GM19328 (cell line): ENCODE results near the gene DGLUCY.
"Not testable (repeated sequence)": the region's sequence is repeated elsewhere in the genome, so short reads cannot be mapped to it uniquely, and the experiment has no call there.

Experiments
- ATAC-seq: cut with Tn5 transposase; IDR thresholded peaks from one replicate; pipeline ENCODE4 v1.9.1; 2021; ENCODE audit warnings: mild to moderate bottlenecking, moderate library complexity; ENCODE audit not compliant: unreplicated experiment

The DGLUCY gene

GRCh38 chr14:91232052-91232451 is 118.2 kb downstream of the DGLUCY start:
- ATAC-seq = no peak

GRCh38 chr14:91232603-91233002 is 118.7 kb downstream of the DGLUCY start:
- no peak for ATAC-seq

- no peak for ATAC-seq
Observed at GRCh38 chr14:91233936-91234790, 120.3 kb downstream of the DGLUCY start.

GRCh38 chr14:91234791-91235114 is 120.9 kb downstream of the DGLUCY start:
- ATAC-seq = no peak

GRCh38 chr14:91235841-91236240 is 122.0 kb downstream of the DGLUCY start:
- no peak for ATAC-seq

GRCh38 chr14:91237219-91237618 is 123.3 kb downstream of the DGLUCY start:
- no peak for ATAC-seq

- no peak for ATAC-seq
Observed at GRCh38 chr14:91238085-91238484, 124.2 kb downstream of the DGLUCY start.

GRCh38 chr14:91238661-91239060 is 124.8 kb downstream of the DGLUCY start:
- no peak for ATAC-seq

GRCh38 chr14:91241863-91242262 is 128.0 kb downstream of the DGLUCY start:
- peak; percentile 70 for ATAC-seq

GRCh38 chr14:91242635-91243034 is 128.8 kb downstream of the DGLUCY start:
- ATAC-seq = no peak

- ATAC-seq = no peak
Observed at GRCh38 chr14:91243074-91243471, 129.2 kb downstream of the DGLUCY start.

GRCh38 chr14:91244501-91244901 is 130.6 kb downstream of the DGLUCY start, which contains the start of gene GPR68:
Gene GPR68, minus strand, starts transcription at chr14:91244704. Its CDS starts 9,654 bp downstream, at chr14:91235050.
- ATAC-seq = no peak

- ATAC-seq = no peak
Observed at GRCh38 chr14:91245029-91245428, 131.2 kb downstream of the DGLUCY start.

GRCh38 chr14:91245616-91246015 is 131.7 kb downstream of the DGLUCY start:
- not testable (repeated sequence) for ATAC-seq

GRCh38 chr14:91246051-91246852 is 132.4 kb downstream of the DGLUCY start:
- ATAC-seq = no peak

GRCh38 chr14:91249841-91250616 is 136.2 kb downstream of the DGLUCY start:
- ATAC-seq = peak; percentile 85

- no peak for ATAC-seq
Observed at GRCh38 chr14:91250912-91251311, 137.0 kb downstream of the DGLUCY start.

GRCh38 chr14:91252871-91253794 is 139.3 kb downstream of the DGLUCY start:
- ATAC-seq = no peak

- ATAC-seq = no peak
Observed at GRCh38 chr14:91253795-91254323, 140.0 kb downstream of the DGLUCY start.

GRCh38 chr14:91254461-91254860 is 140.6 kb downstream of the DGLUCY start:
- ATAC-seq = no peak
